Measurements from ENCODE around the gene WBP2. TPM values are rescaled to one million over a fixed set of nuclear protein-coding genes. Genes with fewer than 3 reads are reported as not detected.
"Not testable (repeated sequence)": the region's sequence is repeated elsewhere in the genome, so short reads cannot be mapped to it uniquely, and the experiment has no call there.

The WBP2 gene
- total RNA-seq, 2 experiments from 2014 or later: 98.5 to 114 TPM

DNA sequence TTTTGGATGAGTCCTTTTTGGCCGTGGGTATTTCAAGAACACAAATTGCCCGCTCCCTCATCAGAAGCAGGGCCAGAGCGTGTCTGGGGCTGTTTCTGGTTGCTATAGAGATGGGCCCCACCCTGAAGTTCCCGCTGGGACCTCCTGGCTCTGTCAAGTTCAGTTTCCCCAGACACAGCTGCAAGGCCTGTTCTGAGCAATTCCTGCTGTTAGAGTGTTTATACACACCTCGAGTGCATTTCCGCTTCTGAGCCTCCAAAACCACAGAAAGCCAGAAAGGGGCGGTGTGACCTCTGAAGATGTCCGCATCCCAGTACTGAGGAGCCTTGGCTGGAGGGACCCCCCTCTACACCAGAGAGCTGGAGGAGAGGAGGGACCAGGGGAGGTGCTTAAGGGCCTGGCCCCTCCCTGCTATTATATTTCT lies 9.3 kb upstream of the WBP2 start:
- Histone ChIP-seq H3K27me3 (ENCODE audit: control insufficient read depth in 1 of 2, insufficient read depth in 2 of 2, low read length in 2 of 2) (no peaks in the 10 kb centered on the region), H3K4me3 (ENCODE audit: low read length) (no peak overlapping the region), H3K9me3 (ENCODE audit: control insufficient read depth in 1 of 2, insufficient read depth in 1 of 2, low read length in 2 of 2) (no peaks in the 10 kb centered on the region), H3K36me3 (ENCODE audit: insufficient read depth, low read length) (no peaks in the 10 kb centered on the region), H3K4me1 (ENCODE audit: insufficient read depth, low read length) (peaks cover 34% of the 10 kb centered on the region), H3K27ac (ENCODE audit: low read depth in 1 of 2, low read length in 2 of 2) (peak overlapping the region; percentile 31 to 68)
- H3K9me3 Mint-ChIP-seq: no peaks in the 10 kb centered on the region
- POLR2A ChIA-PET: interaction anchor here (0.6 to 1.6 kb wide), 8 partner anchors 8 to 88 kb away, joined by 3 to 22 read pairs (median 5); partner anchors contain the start of genes TRIM65 and WBP2
- peak overlapping the region; percentile 59 for H3K4me3 Mint-ChIP-seq
- DNase-seq: peak in 5 of 14 experiments; percentile 34 to 76 (median 67)
- intact Hi-C loops (cut with DNase I, micrococcal nuclease): no loop called here
- CTCF ChIA-PET: interaction anchor here (1.1 to 1.9 kb wide), 3 partner anchors 12 to 32 kb away, joined by 3 to 16 read pairs (median 5); partner anchors contain the start of genes TRIM47, TRIM65 and UNC13D
- H3K4me1 Mint-ChIP-seq (ENCODE audit: low read depth): peaks cover 25% of the 10 kb centered on the region
- no peaks in the 10 kb centered on the region for H3K36me3 Mint-ChIP-seq (ENCODE audit: low read depth)
- H3K27me3 Mint-ChIP-seq: no peaks in the 10 kb centered on the region
- TF ChIP-seq, protein P1, sequence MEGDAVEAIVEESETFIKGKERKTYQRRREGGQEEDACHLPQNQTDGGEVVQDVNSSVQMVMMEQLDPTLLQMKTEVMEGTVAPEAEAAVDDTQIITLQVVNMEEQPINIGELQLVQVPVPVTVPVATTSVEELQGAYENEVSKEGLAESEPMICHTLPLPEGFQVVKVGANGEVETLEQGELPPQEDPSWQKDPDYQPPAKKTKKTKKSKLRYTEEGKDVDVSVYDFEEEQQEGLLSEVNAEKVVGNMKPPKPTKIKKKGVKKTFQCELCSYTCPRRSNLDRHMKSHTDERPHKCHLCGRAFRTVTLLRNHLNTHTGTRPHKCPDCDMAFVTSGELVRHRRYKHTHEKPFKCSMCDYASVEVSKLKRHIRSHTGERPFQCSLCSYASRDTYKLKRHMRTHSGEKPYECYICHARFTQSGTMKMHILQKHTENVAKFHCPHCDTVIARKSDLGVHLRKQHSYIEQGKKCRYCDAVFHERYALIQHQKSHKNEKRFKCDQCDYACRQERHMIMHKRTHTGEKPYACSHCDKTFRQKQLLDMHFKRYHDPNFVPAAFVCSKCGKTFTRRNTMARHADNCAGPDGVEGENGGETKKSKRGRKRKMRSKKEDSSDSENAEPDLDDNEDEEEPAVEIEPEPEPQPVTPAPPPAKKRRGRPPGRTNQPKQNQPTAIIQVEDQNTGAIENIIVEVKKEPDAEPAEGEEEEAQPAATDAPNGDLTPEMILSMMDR (IDR thresholded peaks at IDR 0.05): no peak
- peak overlapping the region; percentile 77 for H3K27ac Mint-ChIP-seq
- ATAC-seq (ENCODE audit: poor library complexity): peak; percentile 66

DNA sequence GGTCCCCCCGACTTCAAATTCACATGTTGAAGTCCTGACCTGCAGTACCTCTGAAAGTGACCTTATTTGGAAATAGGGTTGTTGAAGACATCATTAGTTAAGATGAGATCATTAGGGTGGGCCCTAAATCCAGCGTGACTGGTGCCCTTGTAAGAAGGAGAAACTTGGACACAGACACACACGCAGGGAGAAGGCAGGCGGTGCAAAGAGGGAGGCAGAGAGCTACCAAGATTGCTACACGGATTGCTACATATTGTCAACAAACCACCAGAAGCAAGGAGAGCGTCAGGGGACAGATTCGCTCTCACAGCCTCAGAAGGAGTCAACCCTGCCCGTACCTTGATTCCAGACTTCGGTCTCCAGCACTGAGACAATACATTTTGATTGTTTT lies 6.8 kb upstream of the WBP2 start:
- Histone ChIP-seq H3K27ac (ENCODE audit: low read depth in 1 of 2, low read length in 2 of 2) (no peak overlapping the region), H3K4me3 (ENCODE audit: low read length) (no peak overlapping the region), H3K9me3 (ENCODE audit: control insufficient read depth in 1 of 2, insufficient read depth in 1 of 2, low read length in 2 of 2) (no peaks in the 10 kb centered on the region), H3K4me1 (ENCODE audit: insufficient read depth, low read length) (peaks cover 51% of the 10 kb centered on the region), H3K27me3 (ENCODE audit: control insufficient read depth in 1 of 2, insufficient read depth in 2 of 2, low read length in 2 of 2) (no peaks in the 10 kb centered on the region), H3K36me3 (ENCODE audit: insufficient read depth, low read length) (no peaks in the 10 kb centered on the region)
- ChIA-PET POLR2A (interaction anchor here (1.5 to 3.0 kb wide), 3 partner anchors 11 to 17 kb away, joined by 4 to 13 read pairs (median 10); partner anchors contain the start of gene TRIM47), CTCF (interaction anchor here (1.2 to 2.5 kb wide), 4 partner anchors 11 to 83 kb away, joined by 3 to 20 read pairs (median 5); partner anchors contain the start of gene TRIM47)
- intact Hi-C loops (cut with DNase I, micrococcal nuclease): no loop called here
- ATAC-seq (ENCODE audit: poor library complexity) (no peak), DNase-seq (no peak)
- H3K4me1 Mint-ChIP-seq (ENCODE audit: low read depth): peaks cover 35% of the 10 kb centered on the region
- no peaks in the 10 kb centered on the region for H3K27me3 Mint-ChIP-seq
- H3K4me3 Mint-ChIP-seq: no peak overlapping the region
- no peak overlapping the region for H3K27ac Mint-ChIP-seq
- H3K36me3 Mint-ChIP-seq (ENCODE audit: low read depth): no peaks in the 10 kb centered on the region
- TF ChIP-seq, protein P1 (IDR thresholded peaks at IDR 0.05): no peak
- H3K9me3 Mint-ChIP-seq: no peaks in the 10 kb centered on the region

DNA sequence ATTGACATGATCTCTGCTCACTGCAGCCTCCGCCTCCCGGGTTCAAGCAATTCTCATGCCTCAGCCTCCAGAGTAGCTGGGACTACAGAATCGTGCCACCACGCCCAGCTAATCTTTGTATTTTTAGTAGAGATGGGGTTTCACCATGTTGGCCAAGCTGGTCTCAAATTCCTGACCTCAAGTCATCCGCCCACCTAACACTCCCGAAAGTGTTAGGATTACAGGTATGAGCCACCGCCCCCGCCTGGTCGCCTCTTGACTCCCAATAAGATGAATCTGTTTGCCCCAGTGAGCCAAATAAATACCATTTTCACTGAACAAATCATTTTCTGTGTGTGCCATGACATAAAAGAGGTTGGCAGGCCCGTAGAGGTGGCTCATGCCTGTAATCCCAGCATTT lies 4.2 kb upstream of the WBP2 start:
- H3K9me3 Mint-ChIP-seq; DNase-seq; H3K27ac ChIP-seq (ENCODE audit: low read depth in 1 of 2, low read length in 2 of 2); H3K9me3 ChIP-seq (ENCODE audit: control insufficient read depth in 1 of 2, insufficient read depth in 1 of 2, low read length in 2 of 2); H3K27me3 ChIP-seq (ENCODE audit: control insufficient read depth in 1 of 2, insufficient read depth in 2 of 2, low read length in 2 of 2); H3K27me3 Mint-ChIP-seq; H3K27ac Mint-ChIP-seq; H3K4me3 Mint-ChIP-seq; H3K36me3 Mint-ChIP-seq (ENCODE audit: low read depth); ATAC-seq (ENCODE audit: poor library complexity); H3K36me3 ChIP-seq (ENCODE audit: insufficient read depth, low read length); H3K4me3 ChIP-seq (ENCODE audit: low read length): not testable (repeated sequence)
- CTCF ChIA-PET: interaction anchor here (0.8 to 1.0 kb wide), 2 partner anchors 20 to 37 kb away, joined by 3 to 4 read pairs; partner anchors contain the start of genes TRIM47 and TRIM65
- POLR2A ChIA-PET: interaction anchor here (0.8 to 1.5 kb wide), 3 partner anchors 17 to 79 kb away, joined by 5 read pairs; partner anchors contain the start of gene TRIM65
- H3K4me1 Mint-ChIP-seq (ENCODE audit: low read depth): peaks cover 28% of the 10 kb centered on the region
- H3K4me1 ChIP-seq (ENCODE audit: insufficient read depth, low read length): peaks cover 53% of the 10 kb centered on the region
- intact Hi-C loops (cut with DNase I, micrococcal nuclease): loop anchor here in 1 of 2 experiments (10.0 kb wide), 1 partner anchor 335 kb away; the partner anchor contains the start of gene LLGL2

All from CD4-positive, alpha-beta T cell (primary cell).